Right lung (tissue), 5 donors: Measurements from ENCODE around the gene RAPGEF6. TPM values are rescaled to one million over a fixed set of nuclear protein-coding genes. Genes with fewer than 3 reads are reported as not detected.

Experiments used
- DNase-seq, 2 donors: peaks; one replicate each; pipeline ENCODE4 v3.0.0-alpha.2; 2013
- polyA plus RNA-seq, 5 donors: library from polyadenylated mRNA; unstranded; fragments of 120-200 nt; gene quantifications; one replicate each; pipeline versions ENCODE4 v1.2.1 to v1.2.3, GENCODE V29; 2013; ENCODE audit warnings: inconsistent platforms in 1 of 5, low replicate concordance in 1 of 5; ENCODE audit not compliant: insufficient read length in 5 of 5, insufficient read depth in 1 of 5

Gene RAPGEF6
- polyA plus RNA-seq, 5 donors = 11.7 to 22.0 (median 20.8) TPM

- no peak for DNase-seq
These were observed 86.9 kb downstream of the RAPGEF6 start for GRCh38 chr5:131548176-131548575.

- no peak for DNase-seq
These were observed 89.2 kb downstream of the RAPGEF6 start for GRCh38 chr5:131545845-131546244.

GRCh38 chr5:131542723-131543122 lies 92.3 kb downstream of the RAPGEF6 start:
- DNase-seq = no peak

- DNase-seq = no peak
These were observed 93.3 kb downstream of the RAPGEF6 start for GRCh38 chr5:131541762-131542161.

GRCh38 chr5:131541071-131541470 lies 94.0 kb downstream of the RAPGEF6 start:
- no peak for DNase-seq

- DNase-seq = no peak
These were observed 95.8 kb downstream of the RAPGEF6 start for GRCh38 chr5:131539251-131539650.

- no peak for DNase-seq
These were observed 96.8 kb downstream of the RAPGEF6 start for GRCh38 chr5:131538177-131538593.

- no peak for DNase-seq
These were observed 98.1 kb downstream of the RAPGEF6 start for GRCh38 chr5:131536850-131537448.

- no peak for DNase-seq
These were observed 98.7 kb downstream of the RAPGEF6 start for GRCh38 chr5:131536211-131536826.

- no peak for DNase-seq
These were observed 100.1 kb downstream of the RAPGEF6 start for GRCh38 chr5:131534974-131535373.

- DNase-seq = no peak
These were observed 101.2 kb downstream of the RAPGEF6 start for GRCh38 chr5:131533836-131534235.

GRCh38 chr5:131532031-131532640 lies 102.9 kb downstream of the RAPGEF6 start:
- DNase-seq = no peak

GRCh38 chr5:131530706-131531331 lies 104.2 kb downstream of the RAPGEF6 start:
- no peak for DNase-seq

- no peak for DNase-seq
These were observed 106.3 kb downstream of the RAPGEF6 start for GRCh38 chr5:131528682-131529081.

GRCh38 chr5:131525805-131526204 lies 109.2 kb downstream of the RAPGEF6 start:
- DNase-seq = no peak

GRCh38 chr5:131524431-131524830 lies 110.6 kb downstream of the RAPGEF6 start:
- DNase-seq = no peak

GRCh38 chr5:131523500-131524185 lies 111.4 kb downstream of the RAPGEF6 start:
- no peak for DNase-seq

- no peak for DNase-seq
These were observed 113.8 kb downstream of the RAPGEF6 start for GRCh38 chr5:131521252-131521651.

- DNase-seq = no peak
These were observed 119.7 kb downstream of the RAPGEF6 start for GRCh38 chr5:131515348-131515747.

- DNase-seq = no peak
These were observed 120.4 kb downstream of the RAPGEF6 start for GRCh38 chr5:131514316-131515283.

GRCh38 chr5:131513780-131514179 lies 121.2 kb downstream of the RAPGEF6 start:
- no peak for DNase-seq
